HG03108 (cell line): ENCODE data around the gene ITGA6.
A peak's percentile ranks its signal among the peaks of the same experiment; 100 is the strongest.

Source experiments
- ATAC-seq: cut with Tn5 transposase; IDR thresholded peaks from one replicate; pipeline ENCODE4 v1.9.1; 2021; ENCODE audit warnings: moderate library complexity; ENCODE audit not compliant: unreplicated experiment

ITGA6 gene

DNA sequence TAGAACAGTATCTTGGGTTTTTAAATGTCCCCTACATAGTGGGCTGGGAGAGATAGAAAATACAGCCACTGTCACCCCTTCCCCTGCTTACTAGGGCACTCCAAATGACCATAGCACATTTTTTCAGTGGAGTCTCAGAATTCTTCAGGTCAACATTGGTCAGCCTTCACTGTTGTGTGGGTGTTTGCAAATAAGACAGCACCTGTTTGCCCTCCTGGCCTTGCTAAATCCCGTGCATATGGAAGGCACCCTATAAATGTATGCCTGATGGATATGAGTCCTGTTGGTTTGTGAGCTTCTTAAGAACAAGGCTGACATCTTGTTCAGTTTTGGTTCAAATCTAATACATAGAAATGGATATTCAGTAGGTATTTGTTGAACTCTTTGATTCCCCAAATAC, 12.5 kb downstream of the ITGA6 start:
- ATAC-seq, result no peak

DNA sequence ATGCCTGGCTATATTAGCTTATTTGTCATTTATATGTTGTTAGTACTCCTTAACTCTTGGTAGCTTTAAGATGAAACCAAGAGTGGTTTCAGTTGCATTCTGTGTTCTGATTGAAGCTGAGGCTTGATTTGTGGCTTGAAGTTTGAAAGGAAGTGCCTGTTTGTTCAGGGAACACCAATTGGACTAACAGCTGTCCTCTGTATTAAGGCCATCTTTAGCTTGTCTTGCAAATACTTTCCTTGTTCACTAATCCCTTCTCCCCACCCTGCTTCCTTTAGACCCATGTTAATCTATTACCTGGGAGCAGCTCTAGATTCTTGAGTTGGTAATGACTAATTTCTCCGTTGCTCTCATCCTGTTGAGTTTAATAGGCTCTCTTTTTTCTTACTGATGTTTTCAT, 13.4 kb downstream of the ITGA6 start:
- no peak for ATAC-seq

- no peak for ATAC-seq
These were observed 14.9 kb downstream of the ITGA6 start for GRCh38 chr2:172442072-172442895.

DNA sequence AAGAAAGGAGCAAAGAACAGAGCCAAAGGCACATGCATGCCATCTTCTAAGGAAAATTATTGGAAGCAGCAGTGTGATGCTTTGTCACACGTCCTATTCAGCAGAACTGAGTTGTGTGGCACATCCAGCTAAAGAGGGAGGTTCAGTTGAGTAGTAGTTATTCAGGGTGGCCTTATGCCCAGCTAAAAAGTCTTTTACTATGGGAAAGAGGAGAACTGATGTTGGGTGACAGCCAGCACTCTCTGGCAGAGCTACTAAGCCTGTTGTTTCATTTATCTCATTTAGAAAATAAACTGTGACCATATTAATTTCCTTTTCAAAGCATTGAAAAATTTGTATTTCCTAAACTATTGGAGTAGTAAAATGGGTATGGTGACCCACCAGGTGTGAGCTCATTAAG, 18.5 kb downstream of the ITGA6 start:
- ATAC-seq, result no peak

- ATAC-seq, result no peak
These were observed 19.2 kb downstream of the ITGA6 start for GRCh38 chr2:172446474-172447063.

GRCh38 chr2:172447811-172448493, 20.6 kb downstream of the ITGA6 start:
- ATAC-seq, result no peak

DNA sequence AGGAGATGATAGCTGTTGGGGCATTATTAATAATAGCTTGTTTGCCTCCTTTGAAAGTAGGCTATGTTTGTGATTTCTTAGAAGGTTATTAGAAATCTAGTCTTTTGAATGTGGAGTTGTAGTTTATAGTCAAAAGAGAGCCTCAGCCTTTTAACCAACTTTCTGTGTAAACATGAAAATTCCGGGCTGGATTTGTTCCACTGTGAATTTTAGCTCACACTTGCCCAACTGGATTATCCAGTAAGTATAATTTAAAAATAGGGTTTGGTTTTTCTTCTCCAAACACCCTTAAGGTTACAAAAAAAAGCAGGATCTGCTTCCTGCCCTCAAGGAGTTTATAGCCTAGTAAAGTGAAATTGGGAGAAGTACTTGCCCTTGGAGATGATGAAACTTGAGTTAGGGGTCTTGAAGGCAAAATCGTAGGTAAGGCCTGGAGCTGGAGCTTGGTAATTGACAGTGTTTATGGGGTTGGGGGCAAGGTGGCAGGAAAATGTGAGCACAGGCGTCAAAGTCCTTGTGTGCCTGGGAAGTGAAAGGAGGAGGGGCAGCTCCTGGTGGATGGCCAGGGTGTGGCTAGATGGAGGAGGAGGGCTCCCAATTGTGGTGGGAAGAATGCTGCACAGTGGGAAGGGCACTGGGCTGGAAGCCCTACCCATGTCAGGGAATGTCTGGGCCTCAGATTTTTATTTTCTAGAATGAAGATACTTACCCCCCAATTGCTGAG, 21.3 kb downstream of the ITGA6 start:
- ATAC-seq, result no peak

DNA sequence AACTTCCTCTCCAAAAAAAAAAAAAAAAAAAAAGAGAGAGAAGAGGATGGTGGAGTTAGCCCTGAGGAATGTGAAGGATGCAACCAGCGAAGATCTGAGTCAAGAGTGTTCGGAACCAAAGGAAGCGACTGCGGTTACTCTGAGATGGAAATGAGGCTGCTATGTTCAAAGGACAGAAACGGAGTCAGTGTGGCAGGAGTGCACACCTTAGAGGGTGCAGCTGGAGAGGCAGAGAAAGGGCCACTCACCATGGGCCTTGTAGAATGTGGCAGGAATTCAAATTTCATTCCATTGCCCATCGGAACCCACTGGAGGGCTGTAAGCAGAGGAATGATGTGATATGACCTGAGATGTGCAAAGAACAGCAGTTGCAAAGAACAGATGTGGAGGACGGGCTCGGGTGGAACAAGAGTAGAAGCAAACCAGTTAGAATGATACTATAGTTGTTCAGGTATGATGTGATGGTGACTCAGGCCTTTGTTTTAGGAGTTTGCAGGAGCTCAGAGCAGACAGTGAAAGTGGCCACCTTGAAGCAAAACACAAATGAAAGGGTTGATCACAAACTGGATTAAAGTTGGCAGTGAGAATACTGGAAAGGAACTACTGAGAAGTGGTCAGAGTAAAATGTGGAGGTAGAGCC, 22.6 kb downstream of the ITGA6 start:
- no peak for ATAC-seq

- ATAC-seq, result no peak
These were observed 24.5 kb downstream of the ITGA6 start for GRCh38 chr2:172451923-172452322.

- no peak for ATAC-seq
These were observed 25.5 kb downstream of the ITGA6 start for GRCh38 chr2:172452845-172453244.

GRCh38 chr2:172454404-172455120, 27.2 kb downstream of the ITGA6 start:
- ATAC-seq, result no peak

DNA sequence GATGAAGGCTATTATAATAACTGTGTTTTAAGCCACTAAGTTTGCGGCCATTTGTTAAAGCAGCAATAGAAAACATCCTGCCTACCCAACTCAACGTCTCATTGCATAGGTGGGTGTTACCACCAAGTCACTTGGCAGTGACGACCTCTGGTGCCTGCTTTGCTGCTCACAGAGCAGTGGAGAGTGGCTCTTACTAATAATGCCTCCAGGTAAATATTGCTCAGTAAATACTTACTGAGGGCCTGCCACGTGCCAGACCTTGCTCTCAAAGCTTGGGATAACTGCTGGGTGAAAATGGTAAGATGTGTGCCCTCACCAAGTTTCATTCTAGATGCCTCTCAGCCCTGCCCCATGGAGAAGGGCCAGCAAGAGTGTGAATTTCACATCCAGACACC, 27.7 kb downstream of the ITGA6 start:
- no peak for ATAC-seq

DNA sequence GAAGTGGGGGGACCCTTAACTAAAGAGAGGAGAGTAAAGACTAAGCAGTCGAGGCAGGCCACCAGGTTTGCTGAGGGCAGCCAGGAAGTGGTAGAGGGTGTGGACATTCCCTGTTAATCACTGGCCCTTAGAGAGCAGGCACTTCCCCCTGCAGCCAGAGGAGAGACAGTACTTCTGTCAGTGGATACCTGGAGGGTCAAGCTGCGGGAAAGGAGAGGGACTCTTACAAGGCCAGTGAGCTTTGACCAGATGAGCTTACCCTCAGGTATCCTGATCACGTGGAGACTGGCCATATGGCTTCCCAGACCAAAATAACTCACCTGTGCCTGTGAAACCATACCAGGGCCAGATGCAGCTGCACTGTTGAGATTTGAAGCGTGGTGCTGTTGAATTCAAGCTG, 28.6 kb downstream of the ITGA6 start:
- no peak for ATAC-seq

- ATAC-seq, result no peak
These were observed 30.1 kb downstream of the ITGA6 start for GRCh38 chr2:172457536-172457935.

DNA sequence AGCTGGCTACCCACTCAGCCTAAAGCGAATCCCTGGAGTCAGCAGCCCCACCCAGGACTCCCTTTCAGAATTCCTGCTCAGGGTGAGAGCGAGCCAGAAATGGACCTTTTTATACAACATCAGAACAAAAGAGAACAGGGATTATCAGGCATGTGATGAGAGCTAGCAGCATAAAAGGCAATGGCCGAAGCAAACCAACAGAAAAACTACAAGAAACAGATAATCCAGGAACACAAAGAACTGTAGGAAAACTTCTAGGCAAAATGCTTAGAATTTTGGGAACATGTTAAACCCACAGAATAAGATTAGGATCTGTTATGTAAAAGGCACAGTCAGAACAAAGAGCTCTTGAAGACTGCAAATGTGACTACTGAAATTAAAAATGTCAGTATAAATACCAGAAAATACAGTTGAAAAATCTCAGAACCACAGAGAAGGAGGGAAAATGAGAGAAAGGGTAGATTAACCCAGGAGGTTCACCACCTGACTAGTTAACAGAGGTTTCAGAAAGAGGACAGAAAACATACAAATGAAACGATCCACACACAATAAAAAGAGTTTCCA, 31.3 kb downstream of the ITGA6 start:
- no peak for ATAC-seq

DNA sequence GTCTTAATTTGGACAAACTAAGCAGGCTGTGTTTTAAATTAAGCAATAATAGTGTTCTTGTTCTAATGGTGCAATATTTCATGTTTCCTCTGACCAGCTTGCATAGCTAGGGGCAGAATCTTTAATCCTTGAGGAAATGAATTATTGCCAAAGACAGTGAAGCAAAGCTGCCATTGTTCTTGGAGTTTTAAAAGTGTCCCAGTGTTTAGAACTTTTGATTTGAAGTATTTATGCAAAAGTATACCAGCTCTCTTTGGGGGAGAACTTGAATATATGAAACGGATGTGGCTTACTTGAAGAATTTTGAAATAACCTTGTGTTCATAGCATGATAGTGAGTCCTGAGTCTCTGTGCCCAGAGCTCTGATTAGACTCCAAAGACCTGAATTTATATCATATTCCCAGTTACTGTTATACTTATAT, 33.4 kb downstream of the ITGA6 start:
- ATAC-seq, result no peak

GRCh38 chr2:172461591-172462372, 34.4 kb downstream of the ITGA6 start:
- no peak for ATAC-seq

DNA sequence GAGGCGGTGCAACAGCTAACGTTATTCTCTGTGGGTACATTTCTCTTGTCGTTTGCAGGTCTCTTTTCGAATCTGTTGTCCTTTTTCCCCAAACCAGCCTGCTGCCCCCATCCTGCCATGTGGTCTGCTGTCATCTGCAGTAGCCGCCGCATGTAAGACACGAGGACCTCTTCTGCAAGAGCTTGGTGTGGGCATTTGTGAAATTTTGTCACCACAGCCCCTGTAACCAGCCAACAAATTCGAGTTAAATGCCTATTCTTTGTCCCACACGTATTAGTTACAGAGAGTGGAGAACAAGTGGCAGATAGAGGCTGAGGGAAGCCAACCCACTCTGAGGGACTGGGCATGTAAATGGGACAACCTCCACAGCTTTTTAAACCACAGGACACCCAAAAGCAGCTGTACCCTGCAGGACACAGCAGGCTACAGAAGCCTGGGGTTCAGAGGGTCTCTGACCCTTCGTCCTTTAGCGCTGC, 35.0 kb downstream of the ITGA6 start:
- ATAC-seq, result no peak

- peak; percentile 70 for ATAC-seq
These were observed 35.5 kb downstream of the ITGA6 start for GRCh38 chr2:172462849-172463381.
